NCI-H1417 (cell line): ENCODE measurements around the gene AQP7.
A peak's percentile ranks its signal among the peaks of the same experiment; 100 is the strongest.
"Not testable (repeated sequence)": the region's sequence is repeated elsewhere in the genome, so short reads cannot be mapped to it uniquely, and the experiment has no call there.

Experiments used
- DNase-seq, 3 experiments: peaks; one replicate each; lab custom pipeline; 2025; lab: John Stamatoyannopoulos, UW

AQP7 gene

DNA sequence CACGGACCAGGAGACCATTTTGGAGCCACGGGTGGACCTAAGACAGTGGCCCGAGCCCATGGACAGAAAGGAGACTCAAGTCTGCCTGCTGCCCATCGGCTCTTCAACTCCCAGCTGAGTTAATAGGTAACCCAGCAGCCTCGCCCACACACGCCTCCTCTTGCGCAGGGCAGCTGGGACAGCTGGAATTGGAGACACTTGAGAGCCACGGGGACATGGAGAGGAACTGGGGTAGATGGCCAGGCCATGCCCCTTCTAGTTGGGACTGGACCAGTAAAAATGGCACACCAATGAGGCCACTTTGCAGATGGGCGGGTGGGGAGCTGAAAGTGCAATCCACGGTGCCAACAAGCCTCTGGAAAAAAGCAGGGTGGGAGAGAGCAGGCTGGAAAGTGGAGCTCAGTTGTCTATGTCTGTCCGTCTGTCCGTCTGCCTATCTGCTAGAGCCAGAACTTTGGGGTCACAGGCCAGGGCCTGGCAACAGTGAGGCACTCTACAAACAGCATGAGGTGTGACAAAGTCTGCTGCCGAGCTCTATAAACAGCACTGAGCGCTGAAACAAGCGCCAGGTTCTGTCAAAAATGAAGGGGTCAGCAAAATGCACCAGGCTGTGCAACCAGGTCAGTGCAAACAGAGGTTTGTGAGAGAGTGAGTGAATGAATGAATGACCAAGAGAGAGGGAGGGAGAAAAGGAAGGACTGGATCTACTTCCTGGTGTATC is 7.0 kb downstream of the AQP7 start:
- DNase-seq: not testable (repeated sequence)

DNA sequence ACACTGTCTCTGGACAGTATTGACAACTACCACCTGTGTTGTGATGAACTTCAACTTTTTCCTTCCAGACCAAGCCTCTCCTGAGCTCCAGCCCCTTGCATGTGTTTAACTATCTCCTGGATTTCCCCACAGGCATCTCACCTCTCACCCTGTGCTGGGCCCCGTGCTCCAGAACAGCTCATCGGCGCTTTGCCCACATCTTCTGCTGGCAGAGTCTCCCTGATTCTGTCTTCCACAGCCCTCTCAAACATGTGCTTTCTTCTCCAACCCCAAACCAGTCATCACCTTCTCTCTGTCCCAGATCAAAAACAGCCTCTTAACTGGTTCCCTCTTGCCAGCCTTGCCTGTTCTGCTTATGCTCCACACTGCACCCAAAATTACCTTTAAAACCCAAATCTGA is 8.4 kb downstream of the AQP7 start:
- DNase-seq: not testable (repeated sequence)

DNA sequence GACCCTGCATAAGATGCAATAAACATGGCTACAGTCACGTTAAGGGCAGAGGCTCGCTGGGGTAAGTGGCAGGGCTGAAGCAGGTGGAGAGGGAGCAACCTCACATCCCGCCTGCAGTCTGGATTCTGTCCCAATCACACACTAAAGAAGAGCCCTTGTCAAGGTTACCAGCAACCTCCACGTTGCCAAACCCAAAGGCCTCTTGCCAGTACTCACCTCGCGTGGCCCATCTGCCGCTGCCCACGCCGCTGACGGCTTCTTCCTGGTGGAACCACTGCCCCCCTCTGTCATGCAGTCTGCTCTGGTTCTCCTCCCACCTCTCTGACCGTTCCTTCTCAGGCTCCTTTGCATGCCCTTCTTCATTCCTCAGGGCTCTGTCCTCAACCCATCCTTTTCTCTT is 8.8 kb downstream of the AQP7 start:
- no peak for DNase-seq

DNA sequence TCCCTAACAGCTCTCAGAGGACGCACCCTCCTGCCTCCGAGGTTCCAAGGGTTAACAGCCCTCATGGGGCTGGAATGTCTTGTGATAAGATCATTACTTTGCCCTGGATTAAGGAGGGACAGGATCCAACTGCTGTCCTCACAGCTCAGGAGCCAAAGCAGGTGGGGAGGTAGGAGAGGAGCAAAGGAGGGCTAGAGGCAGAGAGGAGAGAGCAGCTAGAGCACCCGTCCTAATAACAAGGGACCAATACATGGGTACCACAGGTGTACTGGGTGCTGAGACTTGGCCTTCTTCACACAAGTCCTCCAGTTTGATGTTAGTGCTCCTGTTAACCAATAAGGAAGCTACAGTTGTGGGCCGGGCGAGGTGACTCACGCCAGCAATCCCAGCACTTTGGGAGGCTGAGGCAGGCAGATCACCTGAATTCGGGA is 9.8 kb downstream of the AQP7 start:
- DNase-seq: not testable (repeated sequence)

DNA sequence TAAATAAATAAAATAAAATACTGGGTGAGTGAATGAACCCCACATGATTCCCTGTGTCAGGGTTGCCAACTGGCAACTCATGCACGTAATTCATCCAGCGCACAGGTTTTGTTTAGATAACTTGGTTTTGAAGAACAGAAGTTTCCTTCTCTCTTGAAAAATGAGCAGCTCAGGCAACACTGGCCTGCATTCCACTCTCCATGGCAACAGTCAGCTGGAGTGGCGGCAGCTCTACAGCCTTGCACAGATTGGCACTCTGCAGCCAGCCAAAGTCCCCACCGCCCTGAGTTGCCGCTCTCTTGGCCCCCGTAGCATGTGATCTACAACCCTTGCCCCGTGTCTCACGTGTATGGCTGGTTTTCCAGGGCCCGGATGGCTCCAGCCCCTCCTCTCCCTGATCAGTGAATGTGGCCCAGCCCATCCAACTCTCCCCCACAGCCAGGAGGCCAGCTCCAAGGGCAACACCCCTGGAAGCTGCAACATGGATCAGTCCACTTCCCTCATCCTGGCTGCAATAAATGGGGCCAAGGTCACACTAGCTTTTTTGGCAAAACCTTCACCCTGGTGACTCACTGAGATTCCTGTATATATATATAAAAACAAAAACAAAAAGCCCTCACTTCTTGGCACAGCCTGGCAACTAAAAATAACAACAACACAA is 11.1 kb downstream of the AQP7 start:
- DNase-seq: peak in 2 of 3 experiments; percentile 9 to 43

DNA sequence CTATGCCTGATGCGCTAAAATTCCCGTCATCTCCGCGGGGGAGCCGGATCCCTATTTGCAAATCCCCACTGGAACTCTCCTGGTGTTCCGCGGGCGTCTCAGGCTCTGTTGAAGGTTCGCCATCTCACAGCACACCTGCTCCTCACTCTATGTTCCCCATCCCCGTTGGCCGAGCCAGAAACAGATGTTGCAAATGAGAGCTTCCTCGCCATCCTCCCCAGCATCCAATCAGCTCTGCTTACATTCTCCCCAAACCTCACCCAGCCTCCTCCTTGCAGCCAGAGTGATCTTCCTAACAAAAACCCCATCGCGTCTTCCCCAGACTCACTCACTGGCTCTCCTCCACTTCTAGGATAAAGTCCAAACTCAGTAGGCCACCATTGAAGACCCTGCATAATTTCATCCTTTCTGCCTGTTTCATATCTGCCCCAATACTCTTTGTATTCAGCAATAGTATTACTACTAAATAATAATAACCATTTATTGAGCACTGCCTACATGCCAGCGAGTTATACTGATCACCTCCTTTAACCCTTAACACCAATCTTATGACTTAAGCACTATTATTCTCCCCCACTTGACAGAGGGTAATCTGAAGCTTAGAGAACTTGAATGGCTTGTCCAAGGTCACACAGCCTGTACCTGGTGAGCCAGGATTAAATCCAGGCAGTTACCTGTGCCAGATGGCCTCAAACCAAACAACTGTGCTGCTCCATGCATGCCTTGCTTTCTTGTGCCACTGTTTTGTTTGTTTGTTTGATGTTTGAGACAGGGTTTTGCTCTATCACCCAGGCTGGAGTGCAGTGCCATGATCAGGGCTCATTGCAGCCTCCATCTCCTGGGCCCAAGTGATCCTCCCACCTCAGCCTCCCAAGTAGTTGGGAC is 14.0 kb downstream of the AQP7 start:
- DNase-seq: no peak

DNA sequence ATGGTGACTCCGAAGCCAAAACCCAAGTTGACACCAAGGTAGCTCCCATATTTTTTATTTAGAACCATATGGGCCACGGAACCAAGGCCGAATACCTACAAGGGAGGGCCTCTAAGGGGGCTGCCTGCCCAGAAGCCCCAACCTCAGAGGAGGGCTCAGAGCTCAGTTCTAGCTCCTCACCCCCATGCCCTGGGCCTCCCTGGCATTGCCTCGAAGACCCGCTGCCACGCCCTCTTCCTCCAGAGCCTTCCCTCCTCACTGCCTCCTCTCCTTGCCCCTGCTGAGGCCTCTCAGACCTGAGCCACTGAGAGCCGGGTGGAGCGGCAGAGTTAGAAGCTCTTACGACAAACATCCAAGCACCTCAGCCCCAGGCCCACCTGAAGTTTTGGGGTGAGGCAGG is 15.4 kb downstream of the AQP7 start:
- DNase-seq: not testable (repeated sequence)

DNA sequence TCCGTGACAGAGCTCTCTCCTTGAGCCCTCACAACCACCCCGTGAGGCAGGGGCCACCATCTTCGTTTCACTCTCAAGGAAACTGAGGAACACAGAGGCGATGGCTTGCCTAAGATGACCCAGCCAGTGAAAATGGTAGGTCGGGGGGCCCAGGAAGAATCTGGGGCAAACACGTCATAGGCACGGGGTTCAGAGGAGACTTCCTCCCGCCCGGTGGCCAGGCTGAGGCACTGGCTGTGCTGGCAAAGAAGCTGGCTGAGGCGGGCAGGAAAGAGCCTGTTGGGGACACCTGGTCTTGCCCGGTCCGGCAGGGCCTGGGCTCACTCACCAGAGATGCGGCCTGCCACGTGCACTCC is 15.7 kb downstream of the AQP7 start:
- not testable (repeated sequence) for DNase-seq

DNA sequence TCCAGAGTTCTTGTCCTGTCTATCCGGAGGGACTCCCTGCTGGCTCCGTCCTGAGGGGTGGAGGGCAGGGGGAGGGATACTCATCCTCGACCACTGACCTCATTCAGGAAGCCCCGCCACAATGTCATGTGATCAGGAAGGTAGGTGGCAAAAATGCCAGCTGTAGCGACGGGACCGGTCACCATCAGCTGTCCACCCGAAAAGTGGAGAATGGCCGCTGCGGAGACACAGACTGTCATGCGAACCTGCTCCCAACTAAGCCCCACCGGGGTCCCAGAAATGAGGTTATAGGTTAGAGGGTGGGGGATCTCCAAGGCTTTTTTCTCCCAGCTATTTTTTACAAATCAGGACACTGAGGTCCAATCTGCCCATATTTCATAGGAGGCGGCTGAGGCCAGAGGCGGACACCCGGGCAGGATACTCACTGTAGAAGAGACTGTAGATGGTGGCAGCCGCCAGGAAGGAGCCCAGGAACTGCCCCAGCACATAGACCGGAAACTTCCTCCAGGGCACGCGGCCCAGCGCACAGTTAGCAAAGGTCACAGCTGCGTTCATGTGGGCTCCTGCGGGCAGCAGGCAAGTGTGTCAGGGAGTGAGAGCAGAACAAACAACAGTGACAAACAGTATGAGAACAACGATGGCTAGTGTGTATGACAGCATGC is 16.3 kb downstream of the AQP7 start:
- DNase-seq: not testable (repeated sequence)

DNA sequence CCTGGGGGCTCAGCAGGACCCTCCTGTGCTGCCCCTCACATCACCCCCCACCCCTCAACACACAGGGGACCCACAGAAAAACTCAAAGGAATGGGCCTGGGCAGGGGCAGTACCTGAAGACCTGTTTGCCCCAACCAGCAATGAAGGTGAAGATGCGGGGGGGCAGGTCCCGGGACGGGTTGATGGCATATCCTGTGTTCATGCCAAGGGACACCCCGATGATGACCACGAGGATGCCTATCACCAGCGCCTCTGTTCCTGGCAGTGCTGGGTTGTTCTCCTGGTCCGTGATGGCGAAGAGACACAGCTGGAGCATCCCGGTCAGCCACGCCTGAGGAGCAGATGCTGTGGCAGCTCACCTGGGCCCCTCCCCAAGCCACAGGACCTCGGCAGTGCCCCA is 16.8 kb downstream of the AQP7 start:
- not testable (repeated sequence) for DNase-seq

DNA sequence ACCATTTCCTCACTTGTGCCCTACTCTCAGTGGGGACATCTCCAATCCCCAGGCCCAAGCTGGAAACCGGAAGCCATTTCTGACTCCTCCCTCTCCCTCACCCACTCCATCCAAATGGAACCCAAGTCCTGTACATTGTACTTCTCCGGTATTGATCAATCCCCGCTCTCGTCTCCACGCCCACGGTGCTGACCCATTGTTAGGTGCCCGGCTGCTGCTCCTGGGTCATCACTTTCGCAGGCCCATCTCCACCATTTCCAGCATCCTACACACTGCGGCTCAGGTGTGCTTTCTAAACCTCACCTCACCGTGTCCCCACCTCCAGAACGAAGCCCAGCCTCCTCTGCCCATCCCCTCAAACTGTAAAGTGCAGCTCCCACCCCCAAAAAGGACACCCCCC is 19.0 kb downstream of the AQP7 start:
- DNase-seq: not testable (repeated sequence)

DNA sequence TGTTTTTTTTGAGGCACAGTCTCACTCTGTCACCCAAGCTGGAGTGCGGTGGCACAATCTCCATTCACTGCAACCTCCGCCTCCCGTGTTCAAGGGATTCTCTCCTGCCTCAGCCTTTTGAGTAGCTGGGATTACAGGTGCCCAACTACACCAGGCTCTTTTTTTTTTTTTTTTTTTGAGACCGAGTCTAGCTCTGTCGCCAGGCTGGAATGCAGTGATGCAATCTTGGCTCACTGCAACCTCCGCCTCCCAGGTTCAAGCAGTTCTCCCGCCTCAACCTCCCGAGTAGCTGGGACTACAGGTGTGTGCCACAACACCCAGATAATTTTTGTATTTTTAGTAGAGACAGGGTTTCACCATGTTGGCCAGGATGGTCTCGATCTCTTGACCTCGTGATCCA is 20.0 kb downstream of the AQP7 start:
- DNase-seq: not testable (repeated sequence)

DNA sequence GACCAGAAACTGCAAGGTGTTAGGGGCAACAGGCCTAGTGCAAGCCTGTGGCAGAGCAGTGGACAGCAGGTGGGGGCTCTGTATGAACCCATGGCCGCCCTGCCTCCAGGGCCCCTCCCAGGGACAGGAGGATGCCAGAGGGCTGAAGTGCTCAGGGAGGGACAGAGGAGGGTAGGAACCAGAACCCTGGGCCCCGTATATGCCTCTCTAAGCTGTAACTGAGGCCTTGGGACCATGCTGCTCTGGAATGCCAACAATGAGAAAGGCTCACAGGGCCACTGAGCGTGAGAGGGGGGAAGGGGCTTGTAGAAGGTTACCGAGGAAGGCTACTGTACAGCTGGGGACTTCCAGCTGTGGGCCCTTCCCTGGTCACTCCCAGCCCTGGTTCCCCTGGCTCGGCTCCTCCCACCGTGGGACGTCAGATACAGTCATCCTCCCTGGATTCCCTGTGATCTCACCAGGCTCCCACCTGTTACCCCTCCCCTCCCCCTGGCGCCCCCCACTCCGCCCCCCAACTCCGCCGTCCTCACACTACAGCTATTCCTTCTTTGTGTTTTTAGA is 21.1 kb downstream of the AQP7 start:
- no peak for DNase-seq

DNA sequence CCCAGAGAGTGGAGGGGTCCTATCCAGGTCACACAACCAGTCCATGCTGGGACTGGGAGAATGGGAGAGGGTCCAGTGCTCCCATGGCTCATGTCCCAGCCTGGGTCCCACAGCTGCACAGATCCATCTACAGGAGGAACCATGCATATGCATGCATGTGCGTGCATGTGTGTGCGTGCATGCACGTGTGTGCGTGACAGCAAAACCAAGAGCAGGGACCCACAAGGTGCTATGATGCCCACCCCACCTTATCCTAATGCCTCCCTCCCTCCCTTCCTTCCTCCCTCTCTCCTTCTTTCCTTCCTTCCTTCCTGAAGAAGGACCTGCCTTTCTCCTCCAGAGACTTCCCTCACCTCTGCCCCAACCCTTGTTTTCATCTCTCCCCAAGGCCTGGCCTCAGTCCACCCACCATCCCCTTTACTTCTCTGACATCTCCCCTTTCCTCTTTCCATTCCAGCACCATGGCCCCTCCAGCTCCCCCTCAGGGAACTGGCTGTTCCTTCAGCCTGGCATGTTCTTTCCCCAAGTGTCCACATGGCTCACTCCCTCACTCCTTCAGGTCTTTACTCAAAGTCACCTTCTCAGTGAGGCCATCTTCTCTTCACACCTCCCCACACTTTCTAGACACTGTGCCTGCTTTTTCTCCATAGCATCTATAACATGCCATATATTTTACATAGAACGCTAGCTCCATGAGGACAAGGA is 21.8 kb downstream of the AQP7 start:
- DNase-seq: no peak

DNA sequence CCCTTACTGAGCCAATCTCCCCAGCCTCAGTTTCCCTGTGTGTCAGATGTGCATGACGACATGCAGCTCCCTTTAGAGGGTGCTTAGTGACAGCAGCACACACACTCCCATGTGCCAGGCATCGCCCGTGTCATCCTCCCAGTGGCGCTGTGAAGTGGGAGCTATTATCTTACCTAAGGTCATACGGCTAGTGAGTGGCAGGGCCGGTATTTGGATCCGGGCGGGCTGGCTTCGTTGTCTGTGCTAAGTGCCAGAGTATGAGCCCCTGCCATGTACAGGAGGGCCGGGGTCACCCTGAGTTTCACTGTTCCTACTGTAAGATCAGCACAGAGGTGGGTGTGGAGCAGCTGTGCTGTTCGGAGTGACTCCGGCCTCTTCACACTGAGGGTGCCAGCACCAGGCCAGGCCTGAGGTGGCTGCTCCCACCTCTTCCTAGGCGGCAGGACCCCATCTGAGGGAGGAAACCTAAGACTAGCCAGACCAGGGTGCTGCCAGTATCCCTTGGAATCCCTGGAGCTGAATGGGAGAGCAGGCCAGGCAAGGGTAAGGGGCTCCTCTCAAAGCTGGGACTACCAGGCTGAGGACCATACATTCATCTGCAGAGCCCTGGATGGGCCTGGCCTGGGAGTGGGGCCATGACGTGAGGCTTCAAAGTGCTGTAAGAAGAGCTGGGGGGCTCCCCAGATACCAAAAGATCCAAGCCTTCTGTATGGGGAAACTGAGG is 22.5 kb downstream of the AQP7 start:
- no peak for DNase-seq

DNA sequence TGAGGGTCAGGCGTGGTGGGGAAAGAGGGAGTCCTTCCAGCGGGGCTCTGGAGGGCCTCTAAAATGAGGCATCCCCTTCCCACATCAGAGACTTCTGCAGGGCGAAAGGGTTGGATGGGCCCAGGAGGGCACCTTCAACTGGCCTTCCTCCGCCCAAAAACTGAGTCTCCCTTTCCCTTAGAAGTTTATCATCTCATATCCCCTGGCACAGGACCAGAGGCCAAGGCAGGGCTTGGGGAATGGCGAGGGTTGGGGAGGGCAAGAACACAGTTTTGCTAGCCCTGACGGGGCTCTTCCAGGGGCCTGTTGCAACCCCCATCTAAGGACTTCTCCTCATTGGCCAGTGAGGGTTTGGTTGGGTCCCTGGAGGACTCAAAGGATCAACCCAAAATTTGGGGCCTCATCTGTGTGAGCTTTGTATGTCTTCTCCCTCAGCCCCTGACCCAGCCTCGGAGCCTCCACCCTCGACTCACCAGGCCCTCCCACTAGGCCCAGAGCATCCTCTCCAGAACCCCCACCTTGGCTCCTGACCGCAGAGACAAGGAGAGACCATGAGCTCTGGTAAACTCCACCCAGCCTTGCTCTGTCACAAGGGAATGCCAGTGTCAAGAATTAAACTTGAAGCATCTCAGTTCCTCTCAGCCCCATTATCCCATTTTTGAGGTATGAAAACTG is 24.1 kb downstream of the AQP7 start:
- no peak for DNase-seq

DNA sequence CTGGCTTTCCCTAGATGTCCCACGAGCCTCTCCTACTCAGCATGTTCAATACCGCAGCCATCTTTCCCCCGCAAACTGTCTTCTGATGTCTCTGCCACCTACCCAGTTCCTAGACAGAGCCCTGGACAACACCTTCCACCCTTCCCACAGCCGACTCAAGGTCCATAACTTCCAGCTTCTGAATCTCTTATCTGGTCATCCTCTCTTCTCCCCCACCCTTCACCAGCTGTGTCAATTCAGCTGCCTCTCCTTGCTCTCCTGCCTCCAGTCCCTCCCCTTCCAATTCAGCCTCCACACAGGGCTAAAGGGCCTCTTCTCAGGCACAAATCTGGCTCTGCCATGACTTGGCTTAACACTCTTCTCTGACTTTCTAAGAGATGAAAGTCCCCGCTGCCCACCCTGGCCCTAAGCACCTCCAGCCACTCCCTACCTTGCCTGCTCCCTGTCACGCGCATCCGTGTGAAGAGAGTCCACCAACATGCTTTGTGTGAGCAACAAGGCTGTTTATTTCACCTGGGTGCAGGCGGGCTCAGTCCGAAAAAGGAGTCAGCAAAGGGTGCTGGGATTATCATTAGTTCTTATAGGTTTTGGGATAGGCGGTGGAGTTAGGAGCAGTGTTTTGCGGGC is 25.2 kb downstream of the AQP7 start:
- no peak for DNase-seq

DNA sequence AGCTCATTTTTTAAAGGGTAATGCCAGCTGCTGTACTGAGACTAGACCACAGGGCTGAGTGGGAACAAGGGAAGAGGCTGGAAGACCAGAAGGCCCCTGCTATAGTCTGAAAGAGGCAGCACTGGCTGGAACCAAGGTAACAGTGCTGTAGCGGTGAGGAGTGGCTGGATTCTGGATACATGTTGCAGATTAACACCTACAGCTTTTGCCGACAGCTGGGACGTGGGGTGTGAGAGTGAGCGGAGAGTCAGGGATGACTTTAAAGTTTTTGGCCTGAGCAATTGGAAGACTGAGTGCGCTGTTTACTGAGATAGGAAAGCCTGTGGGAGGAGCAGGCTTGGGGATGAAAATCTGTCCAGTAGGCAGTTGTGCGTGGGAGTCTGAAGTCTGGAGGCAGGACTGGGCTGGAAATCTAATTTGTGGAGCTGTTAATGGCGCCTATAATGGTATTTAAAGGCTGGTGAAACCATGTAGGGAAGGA is 26.5 kb downstream of the AQP7 start:
- no peak for DNase-seq

DNA sequence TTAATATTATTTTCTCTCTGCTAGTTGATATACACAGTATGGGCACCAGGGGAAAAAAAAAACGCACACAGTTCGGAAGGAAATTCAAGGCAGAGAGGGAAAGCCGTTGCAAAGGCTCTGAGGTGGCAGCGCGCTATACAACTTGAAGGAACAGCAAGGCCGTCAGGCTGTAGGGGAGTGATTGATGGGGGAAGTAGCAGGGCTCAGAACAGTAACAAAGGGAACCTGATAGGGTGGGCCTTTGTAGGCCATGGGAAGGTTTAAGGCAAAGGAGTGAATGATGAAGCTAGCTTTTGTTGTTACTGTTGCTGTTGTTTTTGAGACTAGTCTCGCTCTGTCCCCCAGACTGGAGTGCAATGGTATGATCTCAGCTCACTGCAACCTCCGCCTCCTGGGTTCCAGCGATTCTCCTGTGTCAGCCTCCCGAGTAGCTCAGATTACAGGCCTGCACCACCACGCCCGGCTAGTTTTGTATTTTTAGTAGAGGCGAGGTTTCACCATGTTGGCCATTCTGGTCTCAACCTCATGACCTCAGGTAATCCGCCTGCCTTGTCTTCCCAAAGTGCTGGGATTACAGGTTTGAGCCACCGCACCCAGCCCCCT is 27.0 kb downstream of the AQP7 start:
- DNase-seq: peak in 1 of 3 experiments; percentile 29
